ENCODE results near the gene HIGD2A. TPM values are rescaled to one million over a fixed set of nuclear protein-coding genes. Genes with fewer than 3 reads are reported as not detected.

The HIGD2A gene
- total RNA-seq, 1 donor from 2014 or later: 118 TPM

DNA sequence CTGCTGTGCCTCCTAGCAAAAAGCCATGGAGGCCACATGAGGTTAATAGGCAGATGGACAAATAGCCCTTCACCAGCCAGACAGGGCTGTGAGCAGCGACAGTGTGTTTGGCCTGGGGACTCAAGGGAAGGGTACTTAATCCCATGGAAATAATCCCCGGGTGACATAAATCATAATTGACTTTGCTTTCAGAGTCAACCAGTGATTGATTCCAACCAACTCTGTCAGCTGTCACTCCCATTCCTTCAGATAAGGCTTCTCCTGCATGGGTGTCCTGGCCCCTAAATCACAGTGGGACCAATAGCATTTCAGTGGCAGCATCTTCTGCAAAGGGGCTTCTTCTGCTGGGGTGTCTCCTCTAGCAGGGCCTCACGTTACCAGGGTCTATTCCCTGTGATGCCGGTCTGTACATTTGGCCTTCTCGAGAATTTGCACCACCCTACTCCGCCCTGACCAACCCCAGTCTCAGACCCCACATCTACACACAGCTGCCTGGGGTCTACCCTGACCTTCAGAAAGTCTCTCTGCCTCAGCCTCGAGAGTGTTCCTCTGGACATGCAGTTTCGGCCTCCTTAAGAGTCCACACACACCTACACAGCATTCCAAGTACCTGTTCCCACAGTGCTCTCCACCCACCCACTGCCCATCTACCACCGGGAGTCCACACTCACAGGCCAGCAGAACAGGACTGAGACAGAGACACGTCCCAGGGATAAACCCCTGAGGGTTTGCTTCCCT is 24.1 kb downstream of the HIGD2A start:
- H3K4me3 ChIP-seq (ENCODE audit: low read depth, low read length): no peak overlapping the region
- TF ChIP-seq CTCF (conservative IDR thresholded peaks at IDR 0.05; ENCODE audit: low read depth, low read length): no peak
- no peak for DNase-seq (ENCODE audit: low read depth)

GRCh38 chr5:176413255-176413565 is 24.7 kb downstream of the HIGD2A start:
- no peak overlapping the region for H3K4me3 ChIP-seq (ENCODE audit: low read depth, low read length)
- no peak for DNase-seq (ENCODE audit: low read depth)
- TF ChIP-seq CTCF (conservative IDR thresholded peaks at IDR 0.05; ENCODE audit: low read depth, low read length): no peak

DNA sequence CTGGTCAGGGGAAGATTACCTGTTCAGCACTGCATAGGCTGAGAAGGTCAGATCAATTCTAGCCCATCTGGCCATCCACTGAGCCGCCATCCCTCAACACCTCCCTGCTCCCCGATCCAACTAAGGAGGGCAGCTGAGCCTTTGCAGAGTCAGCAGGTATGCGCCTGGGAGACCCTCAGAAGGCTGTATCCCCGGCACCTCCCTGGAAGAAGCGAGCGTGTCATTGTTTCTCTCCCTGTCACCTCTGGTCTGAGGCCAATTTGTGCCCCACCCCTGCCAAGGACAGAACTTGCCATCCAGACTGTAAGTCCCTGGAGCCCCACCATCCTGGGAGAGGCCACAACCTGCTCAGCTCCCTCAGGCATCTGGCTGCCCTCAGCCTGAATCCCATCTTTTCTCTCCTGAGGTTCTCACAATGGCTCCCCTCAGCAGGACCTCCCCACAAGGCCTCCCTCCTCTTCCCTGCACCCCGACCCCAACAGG is 25.2 kb downstream of the HIGD2A start:
- no peak for TF ChIP-seq CTCF (conservative IDR thresholded peaks at IDR 0.05; ENCODE audit: low read depth, low read length)
- H3K4me3 ChIP-seq (ENCODE audit: low read depth, low read length): no peak overlapping the region
- DNase-seq (ENCODE audit: low read depth): no peak

GRCh38 chr5:176414704-176415103 is 26.2 kb downstream of the HIGD2A start:
- TF ChIP-seq CTCF (conservative IDR thresholded peaks at IDR 0.05; ENCODE audit: low read depth, low read length): no peak
- H3K4me3 ChIP-seq (ENCODE audit: low read depth, low read length): no peak overlapping the region
- no peak for DNase-seq (ENCODE audit: low read depth)

- no peak for DNase-seq (ENCODE audit: low read depth)
- peak overlapping the region; percentile 89 for H3K4me3 ChIP-seq (ENCODE audit: low read depth, low read length)
- TF ChIP-seq CTCF (conservative IDR thresholded peaks at IDR 0.05; ENCODE audit: low read depth, low read length): no peak
Measured at GRCh38 chr5:176415240-176415951, 26.8 kb downstream of the HIGD2A start.

GRCh38 chr5:176415952-176416924 is 27.7 kb downstream of the HIGD2A start, which contains the start of gene CLTB:
CLTB (minus strand) TSS chr5:176416539; CDS start chr5:176416363, 176 bp downstream.
- TF ChIP-seq CTCF (conservative IDR thresholded peaks at IDR 0.05; ENCODE audit: low read depth, low read length): peak; percentile 44
- H3K4me3 ChIP-seq (ENCODE audit: low read depth, low read length): peak within 1 kb of the TSS; percentile 89
- no peak for DNase-seq (ENCODE audit: low read depth)
